B cell (primary cell): ENCODE results near the gene SLC17A8. TPM values are rescaled to one million over a fixed set of nuclear protein-coding genes. Genes with fewer than 3 reads are reported as not detected.
"Not testable (repeated sequence)": the region's sequence is repeated elsewhere in the genome, so short reads cannot be mapped to it uniquely, and the experiment has no call there.

Experiments used
- ATAC-seq: fragments of 200-7000 bp; cut with Tn5 transposase; one replicate; pipeline ENCODE4 v1.10.0; 2021; ENCODE audit warnings: low read depth, mild to moderate bottlenecking, moderate number of reproducible peaks, moderate library complexity
- CTCF ChIA-PET: fragments of 350-600 bp; sonication (Branson Sonifier 250); formaldehyde crosslinking; loops from one replicate; lab custom pipeline; 2021; ENCODE audit warnings: antibody characterized with exemption, inconsistent platforms; lab: Charles Lee
- POLR2A ChIA-PET: fragments of 350-600 bp; sonication (Branson Sonifier 250); formaldehyde crosslinking; loops from one replicate; lab custom pipeline; 2021; ENCODE audit warnings: antibody characterized with exemption; lab: Charles Lee
- DNase-seq: peaks from one replicate; pipeline ENCODE4 v3.0.0; 2013
- H2AFZ ChIP-seq: 2 replicates; pipeline ENCODE4 v1.6.1; 2012; ENCODE audit warnings: mild to moderate bottlenecking, low read depth, low read length; ENCODE audit not compliant: insufficient read depth, poor library complexity, severe bottlenecking
- H3K27ac ChIP-seq, 2 donors: 1 replicate in 1 of 2; 2 replicates in 1 of 2; pipeline ENCODE4 v1.5.1; 2012 to 2013; ENCODE audit warnings: low read length in 2 of 2, mild to moderate bottlenecking in 2 of 2, moderate library complexity in 1 of 2
- H3K27me3 ChIP-seq, 4 experiments: fragments of 200-600 bp in 1 of 4; sonication (generic) in 1 of 4; replicated peaks in 1 of 4; 1 replicate in 2 of 4; 2 replicates in 2 of 4; pipeline versions ENCODE4 v1.6.1 to v1.7.0; 2013 to 2016; ENCODE audit warnings: low read length in 3 of 4, mild to moderate bottlenecking in 2 of 4, mixed read lengths in 1 of 4, moderate library complexity in 1 of 4; ENCODE audit not compliant: insufficient read depth in 4 of 4, control insufficient read depth in 3 of 4; ENCODE audit errors: control extremely low read depth in 1 of 4
- H3K36me3 ChIP-seq, 2 experiments: replicated peaks in 1 of 2; 1 replicate in 1 of 2; 2 replicates in 1 of 2; pipeline versions ENCODE4 v1.6.1 to v1.7.1; 2013; ENCODE audit warnings: low read length in 1 of 2; ENCODE audit not compliant: insufficient read depth in 2 of 2, control insufficient read depth in 1 of 2; ENCODE audit errors: control extremely low read depth in 1 of 2, extremely low read depth in 1 of 2
- H3K4me1 ChIP-seq, 2 donors: fragments of 200-600 bp in 1 of 2; sonication (generic) in 1 of 2; 1 replicate in 1 of 2; 2 replicates in 1 of 2; pipeline versions ENCODE4 v1.5.1 to v1.6.1; 2013 to 2017; ENCODE audit warnings: low read length in 2 of 2; ENCODE audit not compliant: control insufficient read depth in 2 of 2, insufficient read depth in 2 of 2
- H3K4me2 ChIP-seq: replicated peaks from 2 replicates; pipeline ENCODE3; 2012; ENCODE audit warnings: mild to moderate bottlenecking, low read depth, low read length; ENCODE audit not compliant: poor library complexity, severe bottlenecking
- H3K4me3 ChIP-seq, 5 experiments: fragments of 200-600 bp in 1 of 5; sonication (generic) in 1 of 5; 1 replicate in 3 of 5; 2 replicates in 2 of 5; pipeline versions ENCODE4 v1.5.1 to v1.7.0; 2011 to 2016; ENCODE audit warnings: low read length in 4 of 5, mild to moderate bottlenecking in 4 of 5, low read depth in 2 of 5, control low read depth in 1 of 5, moderate library complexity in 1 of 5; ENCODE audit not compliant: insufficient read depth in 1 of 5; ENCODE audit errors: control extremely low read depth in 1 of 5, extremely low read depth in 1 of 5
- H3K79me2 ChIP-seq: fragments of 200-600 bp; sonication (generic); one replicate; pipeline ENCODE4 v1.6.0; 2016; ENCODE audit warnings: low read length; ENCODE audit not compliant: control insufficient read depth, insufficient read depth
- H3K9ac ChIP-seq: fragments of 200-600 bp; sonication (generic); 2 replicates; pipeline ENCODE4 v1.6.1; 2017; ENCODE audit warnings: mild to moderate bottlenecking, low read length, moderate library complexity
- H3K9me3 ChIP-seq, 3 donors: one replicate each; pipeline versions ENCODE4 v1.6.1 to v1.7.1; 2013; ENCODE audit warnings: low read length in 2 of 3; ENCODE audit not compliant: control insufficient read depth in 2 of 3, insufficient read depth in 1 of 3; ENCODE audit errors: control extremely low read depth in 1 of 3
- H4K20me1 ChIP-seq: 2 replicates; pipeline ENCODE4 v1.6.0; 2012; ENCODE audit warnings: mild to moderate bottlenecking, low read length; ENCODE audit not compliant: insufficient read depth, control insufficient read depth, poor library complexity, severe bottlenecking
- H3K27ac Mint-ChIP-seq: one replicate; pipeline ENCODE4 v1.8.0; 2021; ENCODE audit warnings: mixed read lengths
- H3K27me3 Mint-ChIP-seq: one replicate; pipeline ENCODE4 v1.8.0; 2021; ENCODE audit warnings: mixed read lengths
- H3K4me1 Mint-ChIP-seq: one replicate; pipeline ENCODE4 v1.8.0; 2021; ENCODE audit warnings: mixed read lengths
- H3K4me3 Mint-ChIP-seq: one replicate; pipeline ENCODE4 v1.8.0; 2021; ENCODE audit warnings: mixed read lengths
- H3K9me3 Mint-ChIP-seq: one replicate; pipeline ENCODE4 v1.8.0; 2022; ENCODE audit warnings: mixed read lengths; ENCODE audit not compliant: insufficient read depth
- EZH2 ChIP-seq: IDR thresholded peaks from 2 replicates; pipeline ENCODE4 v1.6.1; 2012; ENCODE audit warnings: borderline replicate concordance, low read depth, mild to moderate bottlenecking, moderate library complexity, low read length; ENCODE audit not compliant: insufficient read depth, poor library complexity, severe bottlenecking
- WGBS: methylation state at CpG from one replicate; pipeline ENCODE4 v1.1.5; 2013; ENCODE audit warnings: missing lambda C conversion rate; ENCODE audit not compliant: insufficient coverage; 5-methylcytosine and 5-hydroxymethylcytosine counted together
- intact Hi-C: fragments of 100-400 bp; cut with micrococcal nuclease; formaldehyde crosslinking; loops from one replicate; pipeline ENCODE4 v1.10.0; 2022
- polyA plus RNA-seq: library from polyadenylated mRNA; depleted of rRNA; stranded (reverse); fragments of >200 nt; gene quantifications from 2 replicates; pipeline ENCODE4 v1.2.3, GENCODE V29; 2012
- total RNA-seq, 2 donors: library from RNA; stranded (reverse); fragments of 120-200 nt in 1 of 2; gene quantifications; 1 replicate in 1 of 2; 2 replicates in 1 of 2; pipeline versions ENCODE4 v1.2.3 to v1.2.4, GENCODE V29; 2013 to 2022
- TF ChIP-seq, protein P1 (sequence below): fragments of 200-600 bp; IDR thresholded peaks from one replicate; pipeline ENCODE4 v1.8.0; 2022; ENCODE audit warnings: antibody characterized with exemption, mild to moderate bottlenecking

The SLC17A8 gene
- total and polyA plus RNA-seq, 2 donors (not counting 1 experiment from before 2014, with no cell fraction given), result not detected

DNA sequence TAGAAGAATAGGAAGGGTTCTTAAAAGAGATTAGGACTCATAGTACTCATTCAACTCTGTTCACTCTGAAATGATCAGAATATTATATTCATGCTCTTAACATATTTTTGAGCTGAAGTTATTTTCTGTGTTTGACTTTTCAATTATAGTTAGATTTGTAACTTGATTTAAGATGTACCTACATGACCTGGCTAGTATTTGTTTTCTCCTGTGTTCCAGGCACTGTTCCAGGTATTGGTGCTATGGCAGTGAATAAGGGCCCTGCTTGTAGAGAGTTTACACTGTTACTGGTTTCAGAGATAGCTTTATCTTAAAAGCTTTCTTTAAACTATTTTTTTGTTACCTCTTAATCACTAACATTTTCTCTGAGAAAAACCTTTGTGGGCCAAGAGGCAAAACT, 19.1 kb upstream of the SLC17A8 start:
- H2AFZ ChIP-seq, result no peak overlapping the region
- DNase-seq (no peak), ATAC-seq (no peak)
- Mint-ChIP-seq H3K27me3 (no peaks in the 10 kb centered on the region), H3K27ac (no peak overlapping the region), H3K9me3 (no peaks in the 10 kb centered on the region), H3K4me1 (no peaks in the 10 kb centered on the region), H3K4me3 (no peak overlapping the region)
- no peaks in the 10 kb centered on the region for H3K79me2 ChIP-seq
- H3K4me3 ChIP-seq, result no peak overlapping the region
- no peak overlapping the region for H3K4me2 ChIP-seq
- no peaks in the 10 kb centered on the region for H3K4me1 ChIP-seq
- no peak for TF ChIP-seq EZH2
- TF ChIP-seq, protein P1, sequence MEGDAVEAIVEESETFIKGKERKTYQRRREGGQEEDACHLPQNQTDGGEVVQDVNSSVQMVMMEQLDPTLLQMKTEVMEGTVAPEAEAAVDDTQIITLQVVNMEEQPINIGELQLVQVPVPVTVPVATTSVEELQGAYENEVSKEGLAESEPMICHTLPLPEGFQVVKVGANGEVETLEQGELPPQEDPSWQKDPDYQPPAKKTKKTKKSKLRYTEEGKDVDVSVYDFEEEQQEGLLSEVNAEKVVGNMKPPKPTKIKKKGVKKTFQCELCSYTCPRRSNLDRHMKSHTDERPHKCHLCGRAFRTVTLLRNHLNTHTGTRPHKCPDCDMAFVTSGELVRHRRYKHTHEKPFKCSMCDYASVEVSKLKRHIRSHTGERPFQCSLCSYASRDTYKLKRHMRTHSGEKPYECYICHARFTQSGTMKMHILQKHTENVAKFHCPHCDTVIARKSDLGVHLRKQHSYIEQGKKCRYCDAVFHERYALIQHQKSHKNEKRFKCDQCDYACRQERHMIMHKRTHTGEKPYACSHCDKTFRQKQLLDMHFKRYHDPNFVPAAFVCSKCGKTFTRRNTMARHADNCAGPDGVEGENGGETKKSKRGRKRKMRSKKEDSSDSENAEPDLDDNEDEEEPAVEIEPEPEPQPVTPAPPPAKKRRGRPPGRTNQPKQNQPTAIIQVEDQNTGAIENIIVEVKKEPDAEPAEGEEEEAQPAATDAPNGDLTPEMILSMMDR, result no peak
- POLR2A ChIA-PET, result no interaction called here
- CTCF ChIA-PET, result no interaction called here
- H3K36me3 ChIP-seq, result peaks cover 20 to 32% of the 10 kb centered on the region in 2 experiments
- no peak overlapping the region for H3K9ac ChIP-seq
- H3K27me3 ChIP-seq, result no peaks in the 10 kb centered on the region
- no peaks in the 10 kb centered on the region for H4K20me1 ChIP-seq
- H3K9me3 ChIP-seq, result no peaks in the 10 kb centered on the region
- intact Hi-C loops, result no loop called here
- H3K27ac ChIP-seq, result no peak overlapping the region

DNA sequence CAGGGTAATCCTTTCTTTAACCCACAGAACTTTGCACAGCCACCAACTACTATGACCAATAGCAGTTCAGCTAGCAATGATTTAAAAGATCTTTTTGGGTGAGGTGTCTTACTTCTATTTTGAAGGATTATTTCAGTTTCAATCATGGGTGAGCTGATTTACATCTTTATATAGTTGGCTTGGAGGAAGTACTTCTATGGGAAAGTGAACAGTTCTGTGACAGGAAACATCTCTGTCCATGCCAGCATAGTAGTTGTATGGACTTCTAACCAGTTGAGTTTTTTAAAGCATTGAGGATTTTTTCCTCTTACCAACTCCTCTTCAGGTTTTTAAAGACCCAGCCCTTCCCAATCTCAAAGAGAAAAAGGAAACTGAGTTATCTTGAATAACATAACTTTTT, 17.8 kb upstream of the SLC17A8 start:
- no peak overlapping the region for H3K4me3 ChIP-seq
- CTCF ChIA-PET, result interaction anchor here (0.5 kb wide), 1 partner anchor 218 kb away, joined by 3 read pairs; no protein-coding TSS in a partner anchor
- Mint-ChIP-seq H3K4me3 (no peak overlapping the region), H3K27ac (no peak overlapping the region), H3K4me1 (no peaks in the 10 kb centered on the region), H3K9me3 (no peaks in the 10 kb centered on the region), H3K27me3 (no peaks in the 10 kb centered on the region)
- no peak for TF ChIP-seq EZH2
- TF ChIP-seq, protein P1, result no peak
- no peak overlapping the region for H2AFZ ChIP-seq
- no peaks in the 10 kb centered on the region for H3K27me3 ChIP-seq
- peaks cover 20 to 28% of the 10 kb centered on the region in 2 experiments for H3K36me3 ChIP-seq
- no peaks in the 10 kb centered on the region for H3K9me3 ChIP-seq
- no peak overlapping the region for H3K9ac ChIP-seq
- no peaks in the 10 kb centered on the region for H3K79me2 ChIP-seq
- intact Hi-C loops, result no loop called here
- no peak overlapping the region for H3K4me2 ChIP-seq
- ATAC-seq, result no peak
- POLR2A ChIA-PET, result no interaction called here
- no peak overlapping the region for H3K27ac ChIP-seq
- DNase-seq, result no peak
- no peaks in the 10 kb centered on the region for H3K4me1 ChIP-seq
- no peaks in the 10 kb centered on the region for H4K20me1 ChIP-seq

DNA sequence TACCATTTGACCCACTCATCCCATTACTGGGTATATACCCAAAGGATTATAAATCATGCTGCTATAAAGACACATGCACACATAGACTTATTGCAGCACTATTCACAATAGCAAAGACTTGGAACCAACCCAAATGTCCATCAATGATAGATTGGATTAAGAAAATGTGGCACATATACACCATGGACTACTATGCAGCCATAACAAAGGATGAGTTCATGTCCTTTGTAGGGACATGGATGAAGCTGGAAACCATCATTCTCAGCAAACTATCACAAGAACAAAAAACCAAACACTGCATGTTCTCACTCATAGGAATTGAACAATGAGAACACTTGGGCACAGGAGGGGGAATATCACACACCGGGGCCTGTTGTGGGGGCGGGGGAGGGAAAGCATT, 14.0 kb upstream of the SLC17A8 start:
- H3K79me2 ChIP-seq, H3K27ac ChIP-seq, H3K4me3 ChIP-seq, CTCF ChIA-PET, H3K27ac Mint-ChIP-seq, H3K4me3 Mint-ChIP-seq, H3K27me3 ChIP-seq, DNase-seq, H3K9me3 ChIP-seq, H2AFZ ChIP-seq, POLR2A ChIA-PET, H3K27me3 Mint-ChIP-seq, H3K4me1 ChIP-seq, H3K4me2 ChIP-seq, H3K4me1 Mint-ChIP-seq, intact Hi-C loops, ATAC-seq, H4K20me1 ChIP-seq, H3K9me3 Mint-ChIP-seq, H3K36me3 ChIP-seq, H3K9ac ChIP-seq: not testable (repeated sequence)
- no CpG with 5 or more reads among the region's 2 CpGs for WGBS
